HepG2 (cell line): Measurements from ENCODE around the gene FAM83D. TPM values are rescaled to one million over a fixed set of nuclear protein-coding genes. Genes with fewer than 3 reads are reported as not detected.

Experiments
- CHD4 ChIP-seq: fragments of 200-600 bp; sonication (generic); IDR thresholded peaks from 2 replicates; pipeline ENCODE4 v1.7.0; 2017; ENCODE audit warnings: mild to moderate bottlenecking, low read length, borderline replicate concordance
- NR2F1 ChIP-seq, 2 experiments: fragments of 450-650 bp in 1 of 2; formaldehyde crosslinking in 1 of 2; IDR thresholded peaks; 2 replicates each; pipeline versions ENCODE4 v1.5.0 to v1.6.1; 2016 to 2020; ENCODE audit warnings: mild to moderate bottlenecking in 1 of 2, missing compliant biosample characterization in 1 of 2, missing genetic modification reagents in 1 of 2, moderate library complexity in 1 of 2
- SMC3 ChIP-seq: IDR thresholded peaks from 2 replicates; pipeline ENCODE4 v1.6.1; 2011; ENCODE audit warnings: low read length, improper control_type of control experiment
- TCF7 ChIP-seq: sonication (generic); IDR thresholded peaks from 2 replicates; pipeline ENCODE4 v1.6.1; 2016; ENCODE audit warnings: antibody characterized with exemption, low read depth
- ZNF629 ChIP-seq: sonication (generic); formaldehyde crosslinking; conservative IDR thresholded peaks from 2 replicates; pipeline ENCODE4 v1.5.0; 2020; ENCODE audit warnings: missing genetic modification reagents
- ZNF766 ChIP-seq: sonication (generic); formaldehyde crosslinking; IDR thresholded peaks from 2 replicates; pipeline ENCODE4 v1.5.0; 2020; ENCODE audit warnings: missing genetic modification reagents, borderline replicate concordance
- polyA plus RNA-seq, 8 experiments: library from polyadenylated mRNA; depleted of rRNA in 3 of 8; stranded (reverse) in 7 of 8; unstranded in 1 of 8; fragments of >200 nt; fragmentation: Illumina TruSeq in 4 of 8; extraction: Trizol in 4 of 8; gene quantifications; 2 replicates each; pipeline versions ENCODE4 v1.2.1 to v1.2.3, GENCODE V29; 2011 to 2016; ENCODE audit warnings: low read depth in 4 of 8, missing spikeins in 1 of 8, mixed read lengths in 1 of 8; ENCODE audit not compliant: insufficient read depth in 1 of 8
- total RNA-seq, 5 experiments: library from RNA; depleted of rRNA; stranded (reverse); fragments of >200 nt; fragmentation: Illumina TruSeq; extraction: Trizol; gene quantifications; 2 replicates each; pipeline ENCODE4 v1.2.3, GENCODE V29; 2016; ENCODE audit warnings: low read depth in 1 of 5
- TF ChIP-seq, protein P1 (sequence below): sonication (generic); formaldehyde crosslinking; IDR thresholded peaks from 2 replicates; pipeline ENCODE4 v1.5.0; 2020; ENCODE audit warnings: mild to moderate bottlenecking, missing genetic modification reagents
- TF ChIP-seq, protein P2 (sequence below): IDR thresholded peaks from 2 replicates; pipeline ENCODE4 v1.6.1; 2016; ENCODE audit warnings: mild to moderate bottlenecking
- TF ChIP-seq, protein P3 (sequence below), 2 experiments: fragments of 450-650 bp in 1 of 2; sonication (generic) in 1 of 2; formaldehyde crosslinking; IDR thresholded peaks; 2 replicates each; pipeline versions ENCODE4 v1.5.0 to v1.8.0; 2020 to 2022; ENCODE audit warnings: mild to moderate bottlenecking in 1 of 2, missing genetic modification reagents in 1 of 2

FAM83D gene
- total and polyA plus RNA-seq, 2 of the 13 experiments (the other 11 are each of a cell fraction or from before 2014, with no cell fraction given): 51.4 to 64.0 TPM

DNA sequence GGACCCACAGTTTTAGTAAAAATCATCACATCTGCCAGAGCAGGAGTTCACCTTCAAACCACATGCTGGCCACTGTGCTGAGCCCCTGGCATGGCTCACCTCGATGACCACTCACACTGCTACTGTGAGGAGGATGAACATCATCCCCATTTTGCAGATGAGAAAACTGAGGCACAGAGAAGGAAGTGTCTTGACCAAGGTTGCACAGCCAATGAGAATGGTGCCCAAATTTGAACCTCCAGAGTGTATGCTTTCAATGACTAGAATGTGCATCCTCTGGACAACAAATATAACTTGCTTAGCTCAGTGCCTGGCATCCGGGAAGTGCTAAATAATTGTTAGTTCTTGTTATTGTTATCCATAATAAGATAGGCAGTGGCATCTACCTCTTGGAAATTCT lies 37.2 kb upstream of the FAM83D start (continued):
- no peak for TF ChIP-seq NR2F1 (CRISPR knock-in tag; IDR thresholded peaks at IDR 0.05)
- TF ChIP-seq ZNF766 (CRISPR knock-in tag): no peak
- TF ChIP-seq CHD4: 0 out of 2 replicates have a peak, but pooled peaks have one; percentile 30
- TF ChIP-seq TCF7: no peak
- TF ChIP-seq, protein P1, sequence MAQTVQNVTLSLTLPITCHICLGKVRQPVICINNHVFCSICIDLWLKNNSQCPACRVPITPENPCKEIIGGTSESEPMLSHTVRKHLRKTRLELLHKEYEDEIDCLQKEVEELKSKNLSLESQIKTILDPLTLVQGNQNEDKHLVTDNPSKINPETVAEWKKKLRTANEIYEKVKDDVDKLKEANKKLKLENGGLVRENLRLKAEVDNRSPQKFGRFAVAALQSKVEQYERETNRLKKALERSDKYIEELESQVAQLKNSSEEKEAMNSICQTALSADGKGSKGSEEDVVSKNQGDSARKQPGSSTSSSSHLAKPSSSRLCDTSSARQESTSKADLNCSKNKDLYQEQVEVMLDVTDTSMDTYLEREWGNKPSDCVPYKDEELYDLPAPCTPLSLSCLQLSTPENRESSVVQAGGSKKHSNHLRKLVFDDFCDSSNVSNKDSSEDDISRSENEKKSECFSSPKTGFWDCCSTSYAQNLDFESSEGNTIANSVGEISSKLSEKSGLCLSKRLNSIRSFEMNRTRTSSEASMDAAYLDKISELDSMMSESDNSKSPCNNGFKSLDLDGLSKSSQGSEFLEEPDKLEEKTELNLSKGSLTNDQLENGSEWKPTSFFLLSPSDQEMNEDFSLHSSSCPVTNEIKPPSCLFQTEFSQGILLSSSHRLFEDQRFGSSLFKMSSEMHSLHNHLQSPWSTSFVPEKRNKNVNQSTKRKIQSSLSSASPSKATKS (CRISPR knock-in tag): no peak
- TF ChIP-seq, protein P2, sequence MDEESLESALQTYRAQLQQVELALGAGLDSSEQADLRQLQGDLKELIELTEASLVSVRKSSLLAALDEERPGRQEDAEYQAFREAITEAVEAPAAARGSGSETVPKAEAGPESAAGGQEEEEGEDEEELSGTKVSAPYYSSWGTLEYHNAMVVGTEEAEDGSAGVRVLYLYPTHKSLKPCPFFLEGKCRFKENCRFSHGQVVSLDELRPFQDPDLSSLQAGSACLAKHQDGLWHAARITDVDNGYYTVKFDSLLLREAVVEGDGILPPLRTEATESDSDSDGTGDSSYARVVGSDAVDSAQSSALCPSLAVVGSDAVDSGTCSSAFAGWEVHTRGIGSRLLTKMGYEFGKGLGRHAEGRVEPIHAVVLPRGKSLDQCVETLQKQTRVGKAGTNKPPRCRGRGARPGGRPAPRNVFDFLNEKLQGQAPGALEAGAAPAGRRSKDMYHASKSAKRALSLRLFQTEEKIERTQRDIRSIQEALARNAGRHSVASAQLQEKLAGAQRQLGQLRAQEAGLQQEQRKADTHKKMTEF: no peak
- TF ChIP-seq ZNF629 (CRISPR knock-in tag): peak; percentile 92
- TF ChIP-seq, protein P3, sequence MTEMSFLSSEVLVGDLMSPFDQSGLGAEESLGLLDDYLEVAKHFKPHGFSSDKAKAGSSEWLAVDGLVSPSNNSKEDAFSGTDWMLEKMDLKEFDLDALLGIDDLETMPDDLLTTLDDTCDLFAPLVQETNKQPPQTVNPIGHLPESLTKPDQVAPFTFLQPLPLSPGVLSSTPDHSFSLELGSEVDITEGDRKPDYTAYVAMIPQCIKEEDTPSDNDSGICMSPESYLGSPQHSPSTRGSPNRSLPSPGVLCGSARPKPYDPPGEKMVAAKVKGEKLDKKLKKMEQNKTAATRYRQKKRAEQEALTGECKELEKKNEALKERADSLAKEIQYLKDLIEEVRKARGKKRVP (CRISPR knock-in tag; IDR thresholded peaks at IDR 0.05): no peak
- no peak for TF ChIP-seq SMC3
